Mesenchymal stem cell (in vitro differentiated cells and primary cell): ENCODE measurements around the gene FRMPD4.

Experiments used
- DNase-seq: peaks from one replicate; pipeline ENCODE4 v3.0.0-alpha.2; 2013
- H2AFZ ChIP-seq: one replicate; pipeline ENCODE4 v1.6.1; 2013; ENCODE audit warnings: low read depth, mild to moderate bottlenecking, control low read depth, inconsistent platforms, low read length, moderate library complexity
- H2AK5ac ChIP-seq: 2 replicates; pipeline ENCODE4 v1.6.1; 2013; ENCODE audit warnings: low read length, moderate library complexity, mild to moderate bottlenecking, inconsistent platforms; ENCODE audit not compliant: severe bottlenecking
- H2BK120ac ChIP-seq: one replicate; pipeline ENCODE4 v1.6.1; 2013; ENCODE audit warnings: low read depth, mild to moderate bottlenecking, inconsistent platforms, low read length, moderate library complexity
- H2BK12ac ChIP-seq, 2 experiments: one replicate each; pipeline ENCODE4 v1.6.1; 2013; ENCODE audit warnings: inconsistent platforms in 2 of 2, low read length in 2 of 2, mild to moderate bottlenecking in 2 of 2, moderate library complexity in 2 of 2, control low read depth in 1 of 2
- H2BK15ac ChIP-seq: one replicate; pipeline ENCODE4 v1.6.1; 2013; ENCODE audit warnings: mild to moderate bottlenecking, low read depth, inconsistent platforms; ENCODE audit not compliant: poor library complexity, severe bottlenecking
- H2BK5ac ChIP-seq: 2 replicates; pipeline ENCODE4 v1.6.1; 2013; ENCODE audit warnings: low read depth, mild to moderate bottlenecking, low read length, control low read depth, inconsistent platforms; ENCODE audit not compliant: poor library complexity, severe bottlenecking
- H3K14ac ChIP-seq, 2 experiments: one replicate each; pipeline ENCODE4 v1.6.1; 2013; ENCODE audit warnings: inconsistent platforms in 2 of 2, low read length in 2 of 2, control low read depth in 1 of 2, mild to moderate bottlenecking in 1 of 2, moderate library complexity in 1 of 2
- H3K18ac ChIP-seq, 2 experiments: one replicate each; pipeline ENCODE4 v1.6.1; 2013; ENCODE audit warnings: inconsistent platforms in 2 of 2, low read length in 2 of 2, control low read depth in 1 of 2, low read depth in 1 of 2, mild to moderate bottlenecking in 1 of 2
- H3K23ac ChIP-seq, 2 experiments: one replicate each; pipeline ENCODE4 v1.6.1; 2013; ENCODE audit warnings: inconsistent platforms in 2 of 2, low read length in 2 of 2, mild to moderate bottlenecking in 2 of 2, moderate library complexity in 2 of 2, control low read depth in 1 of 2
- H3K27ac ChIP-seq: 2 replicates; pipeline ENCODE4 v1.5.1; 2013; ENCODE audit warnings: mild to moderate bottlenecking, moderate library complexity, low read length, control low read depth, inconsistent platforms; ENCODE audit not compliant: poor library complexity, severe bottlenecking
- H3K27me3 ChIP-seq, 2 experiments: 2 replicates each; pipeline versions ENCODE4 v1.6.1 to v1.7.0; 2013; ENCODE audit warnings: low read length in 2 of 2, mild to moderate bottlenecking in 2 of 2, moderate library complexity in 2 of 2, control low read depth in 1 of 2, inconsistent platforms in 1 of 2; ENCODE audit not compliant: control insufficient read depth in 1 of 2, insufficient read depth in 1 of 2
- H3K36me3 ChIP-seq, 2 experiments: 2 replicates each; pipeline versions ENCODE4 v1.6.1 to v1.7.0; 2013; ENCODE audit warnings: low read length in 2 of 2, control low read depth in 1 of 2, inconsistent platforms in 1 of 2, low read depth in 1 of 2, mild to moderate bottlenecking in 1 of 2; ENCODE audit not compliant: insufficient read depth in 2 of 2, control insufficient read depth in 1 of 2
- H3K4ac ChIP-seq, 2 experiments: one replicate each; pipeline ENCODE4 v1.6.1; 2013; ENCODE audit warnings: inconsistent platforms in 2 of 2, low read length in 2 of 2, mild to moderate bottlenecking in 2 of 2, moderate library complexity in 2 of 2, control low read depth in 1 of 2, low read depth in 1 of 2
- H3K4me1 ChIP-seq: 2 replicates; pipeline ENCODE4 v1.6.1; 2013; ENCODE audit warnings: low read depth, low read length, control low read depth; ENCODE audit not compliant: control insufficient read depth, insufficient read depth
- H3K4me2 ChIP-seq: 2 replicates; pipeline ENCODE4 v1.6.1; 2013; ENCODE audit warnings: low read length, mild to moderate bottlenecking, inconsistent platforms; ENCODE audit not compliant: poor library complexity, severe bottlenecking
- H3K4me3 ChIP-seq, 2 experiments: 2 replicates each; pipeline versions ENCODE4 v1.5.1 to v1.7.0; 2013; ENCODE audit warnings: low read length in 2 of 2, mild to moderate bottlenecking in 2 of 2, control low read depth in 1 of 2, low read depth in 1 of 2; ENCODE audit not compliant: insufficient read depth in 1 of 2
- H3K79me1 ChIP-seq: replicated peaks from 2 replicates; pipeline ENCODE4 v1.6.1; 2013; ENCODE audit warnings: mild to moderate bottlenecking, control low read depth, low read length, inconsistent platforms; ENCODE audit not compliant: poor library complexity, severe bottlenecking
- H3K9ac ChIP-seq: 2 replicates; pipeline ENCODE4 v1.7.0; 2013; ENCODE audit warnings: mild to moderate bottlenecking, low read length, moderate library complexity
- H3K9me3 ChIP-seq: 2 replicates; pipeline ENCODE4 v1.7.0; 2013; ENCODE audit warnings: mild to moderate bottlenecking, low read length; ENCODE audit not compliant: control insufficient read depth
- H4K8ac ChIP-seq: one replicate; pipeline ENCODE4 v1.6.1; 2013; ENCODE audit warnings: inconsistent platforms, mild to moderate bottlenecking, low read length, moderate library complexity
- H4K91ac ChIP-seq: one replicate; pipeline ENCODE4 v1.6.1; 2013; ENCODE audit warnings: mild to moderate bottlenecking, low read length, inconsistent platforms
- WGBS: methylation state at CpG from one replicate; pipeline ENCODE4 v1.1.7; 2013; ENCODE audit warnings: mixed read lengths; 5-methylcytosine and 5-hydroxymethylcytosine counted together

Gene FRMPD4

DNA sequence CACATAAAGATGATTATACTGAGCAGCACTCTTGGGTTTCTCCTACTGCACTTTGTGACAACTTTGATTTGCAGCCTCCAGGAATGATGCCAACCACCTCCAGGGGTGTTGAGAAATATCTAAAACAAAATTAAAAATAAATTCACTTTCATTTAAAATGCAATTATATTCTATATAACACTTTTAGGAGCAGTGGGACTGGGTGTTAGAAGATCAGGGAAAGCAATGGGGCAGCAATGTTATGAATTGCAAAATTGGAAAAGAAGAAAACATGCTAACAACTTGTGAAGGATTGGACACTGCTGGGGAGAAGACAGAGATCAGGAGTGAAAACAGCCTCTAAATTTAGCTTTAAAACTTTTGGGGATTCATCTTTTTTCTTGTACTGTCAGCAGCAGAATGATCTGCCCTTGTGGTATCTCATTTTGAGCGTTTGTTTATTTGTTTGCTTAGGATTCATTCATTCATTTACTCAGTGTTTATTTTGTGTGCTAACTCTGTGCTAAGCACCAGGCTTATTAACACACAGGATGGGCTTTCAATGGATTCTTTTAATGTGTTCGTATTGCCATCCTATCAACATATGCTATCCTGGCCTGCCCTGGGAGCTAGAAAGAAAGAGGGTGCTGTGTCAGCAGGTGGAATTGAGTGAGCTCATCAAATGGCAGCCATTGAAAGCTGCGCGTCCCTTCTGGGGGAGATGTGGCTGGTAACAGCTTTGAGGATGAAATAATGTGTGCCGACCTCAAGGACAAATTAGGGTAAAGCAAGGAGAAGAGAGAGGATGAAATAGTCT, 96.5 kb downstream of the FRMPD4 start:
- no peak overlapping the region for H3K4ac ChIP-seq
- H3K14ac ChIP-seq: no peak overlapping the region
- no peak overlapping the region for H3K4me3 ChIP-seq
- no peak overlapping the region for H4K8ac ChIP-seq
- H3K36me3 ChIP-seq: no peaks in the 10 kb centered on the region
- no peak overlapping the region for H2BK12ac ChIP-seq
- H3K27me3 ChIP-seq: no peaks in the 10 kb centered on the region
- no peak for DNase-seq
- no peak overlapping the region for H2BK15ac ChIP-seq
- no peak overlapping the region for H2BK120ac ChIP-seq
- no peak overlapping the region for H3K27ac ChIP-seq
- H2AK5ac ChIP-seq: no peak overlapping the region
- no peaks in the 10 kb centered on the region for H3K9me3 ChIP-seq
- H3K9ac ChIP-seq: no peak overlapping the region
- WGBS: 77% methylated on average over 4 of the region's 5 CpGs
- no peak overlapping the region for H3K4me2 ChIP-seq
- no peaks in the 10 kb centered on the region for H3K79me1 ChIP-seq
- no peak overlapping the region for H3K18ac ChIP-seq
- H4K91ac ChIP-seq: no peak overlapping the region
- H3K4me1 ChIP-seq: no peaks in the 10 kb centered on the region
- no peak overlapping the region for H2AFZ ChIP-seq
- H3K23ac ChIP-seq: no peak overlapping the region
- no peak overlapping the region for H2BK5ac ChIP-seq

DNA sequence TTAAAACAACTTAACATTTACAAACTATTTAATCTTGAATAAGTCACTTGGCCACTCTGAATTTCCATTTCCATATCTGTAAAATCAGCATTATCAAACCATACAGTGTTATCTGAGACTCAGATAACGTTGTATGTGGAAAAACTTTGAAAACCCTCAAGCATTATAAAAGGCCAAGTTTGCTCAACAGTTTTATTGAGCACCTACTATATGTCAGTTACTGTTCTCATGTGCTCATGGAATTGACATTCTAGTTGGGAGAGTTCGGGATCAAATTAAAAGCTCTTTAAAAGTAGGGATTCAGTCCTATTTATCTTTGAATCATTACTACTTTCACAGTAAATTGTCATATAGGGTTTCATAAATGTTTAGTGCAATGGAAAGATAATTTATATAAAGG, 97.9 kb downstream of the FRMPD4 start:
- H3K14ac ChIP-seq: no peak overlapping the region
- no peak overlapping the region for H2AFZ ChIP-seq
- H3K9ac ChIP-seq: no peak overlapping the region
- no peak overlapping the region for H2BK12ac ChIP-seq
- H3K9me3 ChIP-seq: no peaks in the 10 kb centered on the region
- H3K18ac ChIP-seq: no peak overlapping the region
- no peaks in the 10 kb centered on the region for H3K36me3 ChIP-seq
- no peak overlapping the region for H3K23ac ChIP-seq
- H3K4ac ChIP-seq: no peak overlapping the region
- H2BK15ac ChIP-seq: no peak overlapping the region
- no peak overlapping the region for H2BK120ac ChIP-seq
- DNase-seq: no peak
- no peak overlapping the region for H2AK5ac ChIP-seq
- H3K27ac ChIP-seq: no peak overlapping the region
- no peaks in the 10 kb centered on the region for H3K79me1 ChIP-seq
- H2BK5ac ChIP-seq: no peak overlapping the region
- no peak overlapping the region for H4K91ac ChIP-seq
- no peak overlapping the region for H4K8ac ChIP-seq
- H3K4me2 ChIP-seq: no peak overlapping the region
- H3K27me3 ChIP-seq: no peaks in the 10 kb centered on the region
- no peak overlapping the region for H3K4me3 ChIP-seq
- H3K4me1 ChIP-seq: no peaks in the 10 kb centered on the region
- WGBS: 80% methylated on average over 1 of the region's 2 CpGs

DNA sequence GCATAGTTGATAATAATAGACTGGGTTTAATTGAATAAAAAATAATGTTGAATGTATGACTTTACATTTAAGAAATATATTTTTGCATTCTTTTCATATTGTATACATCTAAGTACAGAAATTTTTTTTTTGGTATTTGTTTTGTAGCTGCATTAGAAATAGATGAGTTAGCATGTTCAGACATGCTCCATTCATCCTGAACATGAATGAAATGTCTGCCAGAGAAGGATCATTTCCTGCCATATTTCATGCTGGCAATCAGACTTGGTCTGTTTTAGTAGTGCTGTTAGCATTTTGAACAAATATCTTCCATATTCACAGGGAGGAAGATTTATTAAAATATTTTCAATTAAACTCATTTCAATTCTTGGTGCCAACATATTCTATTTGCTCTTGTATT, 98.9 kb downstream of the FRMPD4 start:
- Histone ChIP-seq H3K9me3 (no peaks in the 10 kb centered on the region), H3K27ac (no peak overlapping the region), H2BK120ac (no peak overlapping the region), H3K4ac (no peak overlapping the region), H3K14ac (no peak overlapping the region), H3K23ac (no peak overlapping the region), H2BK12ac (no peak overlapping the region), H3K4me1 (no peaks in the 10 kb centered on the region), H2BK15ac (no peak overlapping the region), H3K9ac (no peak overlapping the region), H3K4me2 (no peak overlapping the region), H2BK5ac (no peak overlapping the region), H3K18ac (no peak overlapping the region), H2AK5ac (no peak overlapping the region), H4K91ac (no peak overlapping the region), H3K36me3 (no peaks in the 10 kb centered on the region), H3K4me3 (no peak overlapping the region), H2AFZ (no peak overlapping the region), H4K8ac (no peak overlapping the region), H3K79me1 (no peaks in the 10 kb centered on the region), H3K27me3 (no peaks in the 10 kb centered on the region)
- DNase-seq: no peak

DNA sequence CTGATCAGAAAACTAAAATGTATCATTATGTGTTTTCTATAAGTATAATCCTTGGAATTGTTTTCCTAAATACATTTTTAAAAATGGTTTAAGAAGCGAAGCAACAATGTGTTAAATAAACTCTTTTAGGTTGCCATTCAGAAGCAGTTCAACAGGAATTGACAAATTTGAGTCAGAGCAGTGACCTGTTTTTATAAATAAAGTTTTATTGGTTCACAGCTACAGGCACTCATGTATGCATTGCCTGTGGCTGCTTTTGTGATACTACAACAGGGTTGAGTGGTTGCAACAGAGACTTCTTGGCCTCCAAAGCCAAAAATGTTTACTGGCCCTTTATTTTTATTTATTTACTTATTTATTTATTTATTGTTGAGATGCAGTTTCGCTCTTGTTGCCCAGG, 99.5 kb downstream of the FRMPD4 start:
- Histone ChIP-seq H2BK15ac (no peak overlapping the region), H3K4ac (no peak overlapping the region), H2AFZ (no peak overlapping the region), H3K27me3 (no peaks in the 10 kb centered on the region), H3K36me3 (no peaks in the 10 kb centered on the region), H3K27ac (no peak overlapping the region), H4K8ac (no peak overlapping the region), H3K23ac (no peak overlapping the region), H4K91ac (no peak overlapping the region), H3K14ac (no peak overlapping the region), H3K18ac (no peak overlapping the region), H3K4me1 (no peaks in the 10 kb centered on the region), H3K9me3 (no peaks in the 10 kb centered on the region), H3K9ac (no peak overlapping the region), H2AK5ac (no peak overlapping the region), H2BK5ac (no peak overlapping the region), H3K79me1 (no peaks in the 10 kb centered on the region), H3K4me3 (no peak overlapping the region), H2BK12ac (no peak overlapping the region), H3K4me2 (no peak overlapping the region), H2BK120ac (no peak overlapping the region)
- DNase-seq: no peak
- 100% methylated on average over 1 of the region's 2 CpGs for WGBS
